ENCODE data around the gene MAGT1. TPM values are rescaled to one million over a fixed set of nuclear protein-coding genes. Genes with fewer than 3 reads are reported as not detected.
"Not testable (repeated sequence)": the region's sequence is repeated elsewhere in the genome, so short reads cannot be mapped to it uniquely, and the experiment has no call there.

The MAGT1 gene
- total RNA-seq (2014; rRNA removed; shearing (Covaris generic); ENCODE audit: low replicate concordance): 72.7 and 103 TPM in 2 replicates

- peak within 1 kb of the TSS; percentile 92 for H3K4me3 ChIP-seq
Observed at GRCh38 chrX:77894921-77895886, at the start of gene MAGT1. MAGT1 (minus strand) TSS chrX:77895435; CDS start chrX:77895410, 25 bp downstream.

GRCh38 chrX:77945031-77945430 lies 49.8 kb upstream of the MAGT1 start:
- H3K27me3 ChIP-seq, H3K9me3 ChIP-seq, H3K36me3 ChIP-seq, DNase-seq, H3K4me3 ChIP-seq: not testable (repeated sequence)

More at GRCh38 chrX:77894921-77895886, at the start of gene MAGT1:
- H3K36me3 ChIP-seq: no peaks in the 10 kb centered on the region
- peak; percentile 94 for DNase-seq
- H3K27me3 ChIP-seq: no peaks in the 10 kb centered on the region
- no peaks in the 10 kb centered on the region for H3K9me3 ChIP-seq

GRCh38 chrX:77938083-77938680 lies 42.9 kb upstream of the MAGT1 start:
- Histone ChIP-seq H3K27me3 (no peaks in the 10 kb centered on the region), H3K36me3 (no peaks in the 10 kb centered on the region), H3K4me3 (no peak overlapping the region), H3K9me3 (no peaks in the 10 kb centered on the region)
- no peak for DNase-seq

GRCh38 chrX:77937291-77937690 lies 42.1 kb upstream of the MAGT1 start:
- Histone ChIP-seq H3K4me3 (no peak overlapping the region), H3K36me3 (no peaks in the 10 kb centered on the region), H3K27me3 (no peaks in the 10 kb centered on the region), H3K9me3 (no peaks in the 10 kb centered on the region)
- DNase-seq: no peak

- Histone ChIP-seq H3K36me3 (no peaks in the 10 kb centered on the region), H3K9me3 (no peaks in the 10 kb centered on the region), H3K27me3 (no peaks in the 10 kb centered on the region), H3K4me3 (no peak overlapping the region)
- no peak for DNase-seq
Observed at GRCh38 chrX:77936299-77936698, 41.1 kb upstream of the MAGT1 start.

- Histone ChIP-seq H3K27me3 (no peaks in the 10 kb centered on the region), H3K36me3 (no peaks in the 10 kb centered on the region), H3K9me3 (no peaks in the 10 kb centered on the region), H3K4me3 (no peak overlapping the region)
- DNase-seq: no peak
Observed at GRCh38 chrX:77935886-77936285, 40.7 kb upstream of the MAGT1 start.

- Histone ChIP-seq H3K36me3 (no peaks in the 10 kb centered on the region), H3K9me3 (no peaks in the 10 kb centered on the region)
- no peak for DNase-seq
Observed at GRCh38 chrX:77930581-77930980, 35.3 kb upstream of the MAGT1 start.

GRCh38 chrX:77925764-77926163 lies 30.5 kb upstream of the MAGT1 start:
- no peaks in the 10 kb centered on the region for H3K9me3 ChIP-seq
- no peaks in the 10 kb centered on the region for H3K36me3 ChIP-seq
- H3K27me3 ChIP-seq: no peaks in the 10 kb centered on the region
- no peak overlapping the region for H3K4me3 ChIP-seq
- no peak for DNase-seq

More at GRCh38 chrX:77930581-77930980, 35.3 kb upstream of the MAGT1 start:
- no peak overlapping the region for H3K4me3 ChIP-seq
- H3K27me3 ChIP-seq: no peaks in the 10 kb centered on the region

- Histone ChIP-seq H3K9me3 (no peaks in the 10 kb centered on the region), H3K36me3 (no peaks in the 10 kb centered on the region), H3K4me3 (no peak overlapping the region), H3K27me3 (no peaks in the 10 kb centered on the region)
- no peak for DNase-seq
Observed at GRCh38 chrX:77924320-77924859, 29.2 kb upstream of the MAGT1 start.

GRCh38 chrX:77922787-77923186 lies 27.6 kb upstream of the MAGT1 start:
- H3K9me3 ChIP-seq: no peaks in the 10 kb centered on the region
- no peak overlapping the region for H3K4me3 ChIP-seq
- DNase-seq: no peak
- H3K36me3 ChIP-seq: no peaks in the 10 kb centered on the region
- H3K27me3 ChIP-seq: no peaks in the 10 kb centered on the region

- not testable (repeated sequence) for H3K4me3 ChIP-seq, H3K27me3 ChIP-seq, H3K36me3 ChIP-seq, H3K9me3 ChIP-seq, DNase-seq
Observed at GRCh38 chrX:77919370-77919769, 24.1 kb upstream of the MAGT1 start.

- Histone ChIP-seq H3K4me3 (no peak overlapping the region), H3K36me3 (no peaks in the 10 kb centered on the region), H3K9me3 (no peaks in the 10 kb centered on the region), H3K27me3 (no peaks in the 10 kb centered on the region)
- DNase-seq: no peak
Observed at GRCh38 chrX:77918568-77918967, 23.3 kb upstream of the MAGT1 start.

GRCh38 chrX:77917294-77917933 lies 22.2 kb upstream of the MAGT1 start:
- Histone ChIP-seq H3K27me3 (no peaks in the 10 kb centered on the region), H3K4me3 (no peak overlapping the region), H3K36me3 (no peaks in the 10 kb centered on the region), H3K9me3 (no peaks in the 10 kb centered on the region)
- DNase-seq: no peak

GRCh38 chrX:77910108-77910840 lies 15.0 kb upstream of the MAGT1 start, which contains the start of gene ATP7A:
ATP7A (plus strand) TSS chrX:77910693; CDS start chrX:77971642, 60,949 bp downstream.
- Histone ChIP-seq H3K4me3 (peak within 1 kb of the TSS; percentile 63), H3K27me3 (no peaks in the 10 kb centered on the region), H3K9me3 (no peaks in the 10 kb centered on the region), H3K36me3 (no peaks in the 10 kb centered on the region; the same call in 1 of the 2 replicates)
- DNase-seq: peak; percentile 89

GRCh38 chrX:77901506-77901905 lies 6.3 kb upstream of the MAGT1 start:
- Histone ChIP-seq H3K27me3 (no peaks in the 10 kb centered on the region), H3K36me3 (peaks cover 17% of the 10 kb centered on the region), H3K9me3 (no peaks in the 10 kb centered on the region), H3K4me3 (no peak overlapping the region)
- DNase-seq: no peak

- H3K4me3 ChIP-seq: peak overlapping the region; percentile 69
- H3K36me3 ChIP-seq: peaks cover 17% of the 10 kb centered on the region
- no peaks in the 10 kb centered on the region for H3K9me3 ChIP-seq
- no peak for DNase-seq
- H3K27me3 ChIP-seq: no peaks in the 10 kb centered on the region
Observed at GRCh38 chrX:77900688-77901087, 5.5 kb upstream of the MAGT1 start.

Measured in MG63 (cell line).